HG03354 (cell line): ENCODE results near the gene KCNJ8.
"Not testable (repeated sequence)": the region's sequence is repeated elsewhere in the genome, so short reads cannot be mapped to it uniquely, and the experiment has no call there.

Experiments
- ATAC-seq: cut with Tn5 transposase; IDR thresholded peaks from one replicate; pipeline ENCODE4 v1.9.1; 2021; ENCODE audit warnings: mild to moderate bottlenecking; ENCODE audit not compliant: unreplicated experiment, poor library complexity, severe bottlenecking

The KCNJ8 gene

GRCh38 chr12:21774358-21775132 is at the start of gene KCNJ8:
TSS of gene KCNJ8 (minus strand) at chr12:21774706. CDS start at chr12:21773616, 1,090 bp downstream.
- ATAC-seq, result no peak

- no peak for ATAC-seq
Measured at GRCh38 chr12:21823581-21823980, 49.1 kb upstream of the KCNJ8 start.

GRCh38 chr12:21819678-21820077 is 45.2 kb upstream of the KCNJ8 start:
- no peak for ATAC-seq

DNA sequence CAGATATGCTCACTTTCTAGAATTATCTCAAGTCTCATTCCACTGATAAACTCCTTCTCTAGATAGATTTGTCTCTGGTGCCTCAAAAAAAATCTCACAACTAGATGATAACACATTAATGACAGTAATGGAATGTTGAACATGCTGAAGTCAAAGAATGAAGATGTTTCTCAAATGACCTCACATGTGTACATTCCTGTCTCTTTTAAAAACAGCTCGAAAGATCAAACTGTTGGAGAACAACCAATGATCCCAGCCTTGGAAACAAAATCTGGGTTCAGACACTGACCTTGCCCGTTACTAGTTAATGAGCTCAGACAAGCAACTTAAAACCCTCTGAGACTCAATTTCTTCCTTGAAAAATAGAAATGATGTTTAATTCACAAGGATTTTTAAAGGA is 44.7 kb upstream of the KCNJ8 start:
- no peak for ATAC-seq

DNA sequence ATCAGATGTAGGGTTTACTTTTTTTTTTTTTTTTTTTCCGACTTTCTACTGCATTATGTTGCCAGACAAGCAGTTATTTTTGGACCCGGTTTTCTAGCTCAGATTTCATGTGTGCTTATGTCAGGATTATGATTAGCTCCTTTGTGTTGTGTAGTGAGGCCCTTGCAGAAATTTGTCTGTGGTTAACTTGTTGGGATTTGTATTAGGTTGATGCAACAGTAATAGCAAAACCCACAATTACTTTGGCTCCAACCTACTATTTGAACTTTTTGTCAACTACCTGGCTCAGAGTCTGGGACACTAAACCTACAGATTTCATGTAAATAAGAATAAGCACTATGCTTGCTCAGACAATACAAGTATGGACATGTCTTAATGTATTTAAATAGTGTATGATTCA is 44.1 kb upstream of the KCNJ8 start:
- no peak for ATAC-seq

DNA sequence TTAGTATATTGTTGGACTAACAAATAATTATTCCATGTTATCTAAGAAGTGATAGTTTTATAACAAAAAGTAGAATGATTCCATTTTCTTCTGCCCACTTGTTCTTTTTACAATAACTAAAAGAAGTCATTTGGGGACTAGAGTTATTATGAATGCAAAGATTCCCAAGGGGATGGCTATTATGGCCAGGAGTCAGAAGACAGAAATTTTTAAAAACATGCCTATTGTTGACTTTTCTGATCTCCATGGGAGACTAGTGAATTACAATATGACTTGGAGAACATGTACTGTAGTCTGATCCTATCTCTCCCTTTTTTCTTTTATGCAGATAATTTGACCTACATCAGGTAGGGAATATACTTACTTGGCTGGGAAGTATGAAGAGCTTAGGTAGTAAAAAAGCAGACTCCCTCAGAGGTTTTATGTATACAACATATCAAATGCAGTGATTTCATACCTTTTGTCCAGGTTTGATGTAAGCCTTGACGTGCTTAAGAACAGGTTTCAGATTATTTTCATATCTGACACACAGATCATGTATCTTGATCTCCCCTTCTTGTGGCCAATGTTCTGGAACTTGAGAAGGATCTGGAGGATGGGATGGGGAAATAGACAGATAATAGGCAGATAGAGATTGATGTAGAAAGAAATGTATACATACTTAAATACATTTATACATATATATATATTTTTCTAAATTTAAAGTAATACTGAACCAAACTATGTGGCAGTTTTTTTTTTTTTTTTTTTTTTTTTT is 41.0 kb upstream of the KCNJ8 start:
- no peak for ATAC-seq

GRCh38 chr12:21814814-21815213 is 40.3 kb upstream of the KCNJ8 start:
- no peak for ATAC-seq

DNA sequence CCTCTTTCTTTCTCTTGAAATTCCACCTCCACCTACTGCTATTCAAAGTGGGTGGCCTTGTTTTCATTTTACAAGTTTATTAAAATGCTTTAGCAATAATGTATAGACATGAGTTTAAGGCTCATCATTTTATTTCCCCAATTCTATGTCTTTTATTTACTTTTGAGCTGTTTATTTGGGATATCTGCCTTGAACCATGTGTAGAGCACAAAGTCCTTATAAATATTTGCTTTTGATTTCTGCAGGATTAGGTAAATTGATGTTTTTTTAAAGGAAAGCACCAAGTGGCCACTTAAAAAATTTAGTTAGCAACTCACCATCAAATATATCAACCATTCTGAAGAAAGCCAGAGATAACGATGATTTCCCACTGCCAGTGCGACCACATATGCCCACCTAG is 39.8 kb upstream of the KCNJ8 start:
- no peak for ATAC-seq

DNA sequence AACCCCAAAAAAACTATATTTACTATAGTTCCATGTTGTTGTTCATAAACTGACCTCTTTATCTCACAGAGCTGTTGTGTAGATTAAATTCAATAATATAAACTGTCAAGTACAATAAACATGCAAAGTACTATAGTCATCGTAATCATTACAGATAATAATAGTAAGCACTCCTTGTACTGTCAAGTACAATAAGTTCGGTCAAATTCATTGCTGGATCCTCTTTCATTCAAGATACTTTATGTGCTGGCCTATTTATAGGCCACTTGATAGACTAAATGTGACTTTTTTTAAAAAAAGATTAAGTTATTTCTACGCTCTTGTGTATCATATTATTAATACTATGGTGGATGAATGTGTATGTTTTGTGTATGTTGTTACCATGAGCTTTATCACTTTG is 39.2 kb upstream of the KCNJ8 start:
- no peak for ATAC-seq

DNA sequence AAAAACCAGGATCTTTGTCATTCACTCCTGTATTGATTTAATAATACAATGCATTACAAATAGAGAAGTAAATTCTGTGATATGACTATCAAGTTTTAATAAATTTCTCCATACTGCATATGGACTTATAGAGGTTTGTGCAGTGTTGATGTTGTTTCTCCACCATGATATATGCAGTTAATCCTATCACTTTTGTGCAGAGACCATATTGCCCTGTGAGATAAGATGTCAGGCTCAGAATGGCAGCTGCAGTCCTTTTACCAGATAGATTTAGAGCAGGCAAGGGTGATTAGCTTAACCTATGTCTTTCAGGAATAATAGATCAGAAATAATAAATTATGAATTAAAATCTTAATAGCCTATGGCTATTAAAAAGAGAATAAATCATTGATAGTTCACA is 38.6 kb upstream of the KCNJ8 start:
- no peak for ATAC-seq

DNA sequence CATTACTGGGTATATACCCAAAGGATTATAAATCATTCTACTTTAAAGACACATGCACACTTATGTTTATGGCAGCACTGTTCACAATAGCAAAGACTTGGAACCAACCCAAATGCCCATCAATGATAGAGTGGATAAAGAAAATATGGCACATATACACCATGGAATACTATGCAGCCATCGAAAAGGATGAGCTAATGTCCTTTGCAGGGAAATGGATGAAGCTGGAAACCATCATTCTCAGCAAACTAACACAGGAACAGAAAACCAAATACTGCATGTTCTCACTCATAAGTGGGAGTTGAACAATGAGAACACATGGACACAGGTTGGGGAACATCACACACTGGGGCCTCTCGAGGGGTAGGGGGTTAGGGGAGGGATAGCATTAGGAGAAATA is 37.8 kb upstream of the KCNJ8 start:
- not testable (repeated sequence) for ATAC-seq

DNA sequence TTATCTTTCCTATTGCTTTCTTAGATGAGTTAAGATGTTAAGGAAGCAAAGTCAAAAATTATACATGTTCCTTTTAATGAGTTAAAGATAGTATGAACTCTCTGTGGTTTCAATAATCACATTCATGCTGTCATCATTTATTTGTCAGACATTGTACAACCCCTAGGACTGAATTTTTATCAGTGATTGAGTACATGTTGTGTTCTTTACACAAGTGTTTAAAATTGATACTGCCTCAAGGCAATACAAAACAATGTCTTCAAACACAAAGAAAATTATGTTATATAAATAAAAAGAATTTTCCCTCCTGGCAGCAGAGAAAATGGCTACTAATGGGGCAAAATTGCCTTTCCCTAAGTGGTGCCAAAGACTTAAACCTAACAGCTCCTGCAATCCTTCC is 34.6 kb upstream of the KCNJ8 start:
- ATAC-seq, result no peak

DNA sequence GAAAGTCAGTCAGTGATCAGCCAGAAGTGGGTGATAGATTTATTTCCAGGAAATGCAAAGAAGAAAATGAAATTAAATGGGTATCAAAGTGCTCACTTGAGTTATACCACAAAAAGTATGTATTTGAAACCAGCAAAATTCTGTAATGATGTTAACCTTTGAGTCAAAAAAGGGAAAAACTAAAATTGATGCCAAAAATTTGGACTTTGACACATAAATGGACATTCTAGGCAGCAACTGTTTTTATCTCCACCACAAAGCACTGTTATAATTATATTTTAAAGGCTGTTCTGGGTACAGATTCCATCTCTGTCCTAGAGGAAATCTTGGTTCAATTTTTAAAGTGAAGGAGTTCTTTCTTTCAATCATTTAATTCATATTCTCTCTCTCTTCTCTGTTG is 31.7 kb upstream of the KCNJ8 start:
- ATAC-seq, result no peak

- no peak for ATAC-seq
Measured at GRCh38 chr12:21801522-21802288, 27.2 kb upstream of the KCNJ8 start.

- no peak for ATAC-seq
Measured at GRCh38 chr12:21800011-21800410, 25.5 kb upstream of the KCNJ8 start.

- ATAC-seq, result no peak
Measured at GRCh38 chr12:21797539-21797938, 23.0 kb upstream of the KCNJ8 start.

DNA sequence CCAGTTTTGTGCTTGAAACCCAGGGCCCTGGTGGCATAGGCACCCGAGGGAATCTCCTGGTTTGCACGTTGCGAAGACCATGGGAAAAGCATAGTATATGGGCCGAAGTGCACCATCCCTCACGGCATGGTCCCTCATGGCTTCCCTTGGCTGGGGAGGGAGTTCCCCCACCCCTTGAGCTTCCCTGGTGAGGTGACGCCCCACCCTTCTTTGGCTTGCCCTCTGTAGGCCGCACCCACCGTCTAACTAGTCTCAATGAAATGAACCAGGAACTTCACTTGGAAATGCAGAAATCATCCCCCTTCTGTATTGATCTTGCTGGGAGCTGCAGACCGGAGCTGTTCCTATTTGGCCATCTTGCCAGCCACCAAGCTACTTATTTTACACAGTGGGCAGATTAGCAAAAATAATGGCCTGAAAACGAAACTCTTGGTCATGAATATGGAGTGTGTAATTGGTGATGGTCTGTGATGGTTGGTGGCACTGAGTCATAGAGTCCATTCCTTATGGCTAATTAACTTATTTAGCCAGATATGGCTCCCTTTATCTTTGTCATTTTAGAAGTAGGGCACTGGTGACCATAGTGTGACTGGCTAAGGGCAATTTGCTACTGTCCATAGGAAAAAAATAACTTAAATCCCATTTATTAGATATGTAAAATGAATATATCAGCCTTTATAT is 21.3 kb upstream of the KCNJ8 start:
- no peak for ATAC-seq

- ATAC-seq, result not testable (repeated sequence)
Measured at GRCh38 chr12:21794807-21795595, 20.5 kb upstream of the KCNJ8 start.

DNA sequence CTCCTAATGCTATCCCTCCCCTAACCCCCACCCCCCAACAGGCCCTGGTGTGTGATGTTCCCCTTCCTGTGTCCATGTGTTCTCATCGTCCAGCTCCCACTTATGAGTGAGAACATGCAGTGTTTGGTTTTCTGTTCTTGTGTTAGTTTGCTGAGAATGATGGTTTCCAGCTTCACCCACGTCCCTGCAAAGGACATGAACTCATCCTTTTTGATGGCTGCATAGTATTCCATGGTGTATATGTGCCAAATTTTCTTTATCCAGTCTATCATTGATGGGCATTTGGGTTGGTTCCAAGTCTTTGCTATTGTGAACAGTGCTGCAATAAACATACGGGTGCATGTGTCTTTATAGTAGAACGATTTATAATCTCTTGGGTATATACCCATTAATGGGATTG is 15.2 kb upstream of the KCNJ8 start:
- ATAC-seq, result not testable (repeated sequence)
